ENCODE results near the gene RHO.

RHO gene

GRCh38 chr3:129557548-129557894 is 29.1 kb downstream of the RHO start:
- TF ChIP-seq CTCF (IDR thresholded peaks at IDR 0.05; ENCODE audit: borderline replicate concordance, insufficient read depth, low read depth, low read length): no peak
- no peak overlapping the region for H3K4me3 ChIP-seq (ENCODE audit: low read depth, low read length)

GRCh38 chr3:129558081-129558771 is 29.8 kb downstream of the RHO start:
- no peak overlapping the region for H3K4me3 ChIP-seq (ENCODE audit: low read depth, low read length)
- no peak for TF ChIP-seq CTCF (IDR thresholded peaks at IDR 0.05; ENCODE audit: borderline replicate concordance, insufficient read depth, low read depth, low read length)

- TF ChIP-seq CTCF (IDR thresholded peaks at IDR 0.05; ENCODE audit: borderline replicate concordance, insufficient read depth, low read depth, low read length): no peak
- no peak overlapping the region for H3K4me3 ChIP-seq (ENCODE audit: low read depth, low read length)
Measured at GRCh38 chr3:129558772-129559564, 30.5 kb downstream of the RHO start.

GRCh38 chr3:129559565-129560079 is 31.2 kb downstream of the RHO start:
- H3K4me3 ChIP-seq (ENCODE audit: low read depth, low read length): no peak overlapping the region
- TF ChIP-seq CTCF (IDR thresholded peaks at IDR 0.05; ENCODE audit: borderline replicate concordance, insufficient read depth, low read depth, low read length): no peak

GRCh38 chr3:129560269-129560787 is 31.9 kb downstream of the RHO start:
- no peak for TF ChIP-seq CTCF (IDR thresholded peaks at IDR 0.05; ENCODE audit: borderline replicate concordance, insufficient read depth, low read depth, low read length)
- H3K4me3 ChIP-seq (ENCODE audit: low read depth, low read length): no peak overlapping the region

- no peak for TF ChIP-seq CTCF (IDR thresholded peaks at IDR 0.05; ENCODE audit: borderline replicate concordance, insufficient read depth, low read depth, low read length)
- no peak overlapping the region for H3K4me3 ChIP-seq (ENCODE audit: low read depth, low read length)
Measured at GRCh38 chr3:129560911-129561594, 32.6 kb downstream of the RHO start.

All from GM12875 (cell line).